Loucy (cell line): ENCODE results near the gene BCL11A.
A peak's percentile ranks its signal among the peaks of the same experiment; 100 is the strongest.

Experiments used
- H2AFZ ChIP-seq: fragments of 200-600 bp; sonication (generic); 2 replicates; pipeline ENCODE4 v1.6.0; 2016; ENCODE audit warnings: antibody characterized with exemption, mild to moderate bottlenecking, low read length, moderate library complexity
- H3F3A ChIP-seq: fragments of 200-600 bp; 2 replicates; pipeline ENCODE4 v1.6.0; 2016; ENCODE audit warnings: antibody characterized with exemption, low read depth, mild to moderate bottlenecking
- H3K27me3 ChIP-seq: fragments of 200-600 bp; sonication (generic); 2 replicates; pipeline ENCODE4 v1.6.1; 2014; ENCODE audit warnings: low read length, mild to moderate bottlenecking; ENCODE audit not compliant: insufficient read depth, poor library complexity, severe bottlenecking
- H3K36me3 ChIP-seq: fragments of 200-600 bp; sonication (generic); 2 replicates; pipeline ENCODE4 v1.6.1; 2016; ENCODE audit warnings: low read length; ENCODE audit not compliant: insufficient read depth
- H3K4me1 ChIP-seq: fragments of 200-600 bp; sonication (generic); 2 replicates; pipeline ENCODE4 v1.5.1; 2014; ENCODE audit warnings: low read length, mild to moderate bottlenecking; ENCODE audit not compliant: insufficient read depth, poor library complexity, severe bottlenecking
- H3K4me2 ChIP-seq: fragments of 200-600 bp; sonication (generic); 2 replicates; pipeline ENCODE4 v1.6.0; 2014; ENCODE audit warnings: antibody characterized with exemption, low read length, low read depth, mild to moderate bottlenecking; ENCODE audit not compliant: poor library complexity, severe bottlenecking
- H3K4me3 ChIP-seq: fragments of 200-600 bp; sonication (generic); 2 replicates; pipeline ENCODE4 v1.5.1; 2014; ENCODE audit warnings: low read length, mild to moderate bottlenecking, mixed read lengths; ENCODE audit not compliant: poor library complexity, severe bottlenecking
- H3K79me2 ChIP-seq: fragments of 200-600 bp; sonication (generic); 2 replicates; pipeline ENCODE4 v1.6.1; 2014; ENCODE audit warnings: low read length; ENCODE audit not compliant: insufficient read depth
- H3K9ac ChIP-seq: fragments of 200-600 bp; sonication (generic); 2 replicates; pipeline ENCODE4 v1.6.0; 2014; ENCODE audit warnings: mild to moderate bottlenecking, low read depth, low read length, moderate library complexity; ENCODE audit not compliant: poor library complexity, severe bottlenecking
- H3K9me2 ChIP-seq: fragments of 200-600 bp; sonication (generic); replicated peaks from 2 replicates; pipeline ENCODE4 v1.6.1; 2016; ENCODE audit warnings: low read depth, low read length, mixed read lengths
- H3K9me3 ChIP-seq: fragments of 200-600 bp; sonication (generic); 2 replicates; pipeline ENCODE4 v1.6.1; 2014; ENCODE audit warnings: mild to moderate bottlenecking, antibody characterized with exemption, low read length, low read depth; ENCODE audit not compliant: insufficient read depth
- H4K20me1 ChIP-seq: fragments of 200-600 bp; sonication (generic); 2 replicates; pipeline ENCODE4 v1.6.0; 2014; ENCODE audit warnings: antibody characterized with exemption, low read length, mild to moderate bottlenecking; ENCODE audit not compliant: insufficient read depth, poor library complexity, severe bottlenecking
- EZH2phosphoT487 ChIP-seq: fragments of 200-600 bp; IDR thresholded peaks from 2 replicates; pipeline ENCODE4 v1.6.1; 2018; ENCODE audit warnings: antibody characterized with exemption, mild to moderate bottlenecking, moderate library complexity, borderline replicate concordance
- TF ChIP-seq, protein P1 (sequence below): fragments of 200-600 bp; sonication (generic); conservative IDR thresholded peaks from 2 replicates; pipeline ENCODE4 v1.5.1; 2014; ENCODE audit warnings: mild to moderate bottlenecking, antibody characterized with exemption, low read length

The BCL11A gene

DNA sequence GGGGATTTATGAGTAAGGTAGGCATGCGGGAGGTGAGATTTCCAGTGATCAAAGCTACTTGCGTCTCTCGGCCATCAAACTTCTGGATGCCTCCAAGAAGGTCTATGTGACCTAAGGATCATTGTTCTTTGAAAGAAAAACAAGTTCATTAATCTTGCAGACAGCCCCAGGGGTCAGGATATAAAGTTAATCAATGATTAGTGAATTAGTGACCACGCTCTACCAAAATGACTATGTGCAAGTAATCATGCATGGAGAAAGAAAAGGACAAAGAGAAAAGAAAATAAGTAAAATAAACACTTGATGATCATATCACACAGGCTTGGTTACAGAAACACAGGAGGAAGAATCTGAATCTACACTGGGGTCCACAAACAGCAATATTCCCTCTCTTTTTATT, 42.5 kb upstream of the BCL11A start:
- Histone ChIP-seq H3F3A (no peaks in the 10 kb centered on the region), H3K79me2 (no peaks in the 10 kb centered on the region), H3K9ac (no peak overlapping the region), H2AFZ (no peak overlapping the region), H3K36me3 (no peaks in the 10 kb centered on the region), H3K9me2 (no peaks in the 10 kb centered on the region), H3K27me3 (no peaks in the 10 kb centered on the region), H4K20me1 (no peaks in the 10 kb centered on the region), H3K4me2 (no peak overlapping the region), H3K4me3 (no peak overlapping the region), H3K4me1 (no peaks in the 10 kb centered on the region), H3K9me3 (peaks cover 2% of the 10 kb centered on the region; the same call in 1 of the 2 replicates)
- no peak for TF ChIP-seq EZH2phosphoT487
- TF ChIP-seq, protein P1, sequence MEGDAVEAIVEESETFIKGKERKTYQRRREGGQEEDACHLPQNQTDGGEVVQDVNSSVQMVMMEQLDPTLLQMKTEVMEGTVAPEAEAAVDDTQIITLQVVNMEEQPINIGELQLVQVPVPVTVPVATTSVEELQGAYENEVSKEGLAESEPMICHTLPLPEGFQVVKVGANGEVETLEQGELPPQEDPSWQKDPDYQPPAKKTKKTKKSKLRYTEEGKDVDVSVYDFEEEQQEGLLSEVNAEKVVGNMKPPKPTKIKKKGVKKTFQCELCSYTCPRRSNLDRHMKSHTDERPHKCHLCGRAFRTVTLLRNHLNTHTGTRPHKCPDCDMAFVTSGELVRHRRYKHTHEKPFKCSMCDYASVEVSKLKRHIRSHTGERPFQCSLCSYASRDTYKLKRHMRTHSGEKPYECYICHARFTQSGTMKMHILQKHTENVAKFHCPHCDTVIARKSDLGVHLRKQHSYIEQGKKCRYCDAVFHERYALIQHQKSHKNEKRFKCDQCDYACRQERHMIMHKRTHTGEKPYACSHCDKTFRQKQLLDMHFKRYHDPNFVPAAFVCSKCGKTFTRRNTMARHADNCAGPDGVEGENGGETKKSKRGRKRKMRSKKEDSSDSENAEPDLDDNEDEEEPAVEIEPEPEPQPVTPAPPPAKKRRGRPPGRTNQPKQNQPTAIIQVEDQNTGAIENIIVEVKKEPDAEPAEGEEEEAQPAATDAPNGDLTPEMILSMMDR, result no peak

DNA sequence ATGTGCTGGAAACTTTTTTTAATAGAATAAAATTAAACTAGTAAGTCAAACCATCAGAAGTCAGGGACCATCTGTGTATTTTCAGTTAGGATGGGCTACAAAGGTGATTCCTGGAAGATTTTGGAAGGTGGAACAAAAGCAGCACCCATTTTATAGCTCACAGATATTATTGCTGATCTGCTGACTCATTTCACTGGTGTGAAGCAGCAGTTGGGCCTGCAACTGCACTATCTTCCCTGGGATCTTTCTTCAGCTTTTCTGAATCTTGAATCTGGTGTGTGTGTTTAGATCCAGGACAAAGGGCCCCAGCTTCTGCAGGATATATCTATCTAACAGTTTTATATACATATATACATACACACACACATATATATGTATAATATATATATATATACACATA, 35.6 kb upstream of the BCL11A start:
- peak overlapping the region; percentile 34; the same call in 1 of the 2 replicates for H2AFZ ChIP-seq
- no peak overlapping the region for H3K9ac ChIP-seq
- no peak overlapping the region for H3K4me2 ChIP-seq
- peaks cover 2% of the 10 kb centered on the region; the same call in 1 of the 2 replicates for H3K9me3 ChIP-seq
- no peak overlapping the region for H3K4me3 ChIP-seq
- H3K4me1 ChIP-seq, result peaks cover 4% of the 10 kb centered on the region
- H3K27me3 ChIP-seq, result no peaks in the 10 kb centered on the region
- H3F3A ChIP-seq, result no peaks in the 10 kb centered on the region
- H4K20me1 ChIP-seq, result no peaks in the 10 kb centered on the region
- H3K9me2 ChIP-seq, result no peaks in the 10 kb centered on the region
- TF ChIP-seq EZH2phosphoT487, result no peak
- TF ChIP-seq, protein P1, result no peak
- no peaks in the 10 kb centered on the region for H3K36me3 ChIP-seq
- no peaks in the 10 kb centered on the region for H3K79me2 ChIP-seq

DNA sequence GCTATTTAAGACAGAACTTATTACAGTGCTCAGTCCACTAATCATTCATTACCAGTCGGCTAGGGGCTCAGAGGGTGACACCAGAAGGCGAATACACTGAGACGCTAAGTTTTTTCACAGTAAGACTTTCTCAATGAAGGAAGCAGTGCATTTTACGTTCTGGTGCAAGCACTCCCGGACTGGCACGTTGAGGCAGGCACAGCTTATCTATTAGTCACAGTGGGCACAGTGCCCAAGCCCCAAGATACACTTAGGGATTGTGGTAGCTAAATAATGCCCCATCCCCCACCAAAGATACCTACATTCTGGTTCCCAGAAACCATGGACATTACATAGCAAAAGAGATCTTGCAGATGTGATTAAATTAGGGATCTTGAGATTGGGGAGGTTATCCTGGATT, 32.6 kb upstream of the BCL11A start:
- Histone ChIP-seq H3F3A (no peaks in the 10 kb centered on the region), H2AFZ (no peak overlapping the region), H3K4me1 (peaks cover 11% of the 10 kb centered on the region), H3K4me2 (no peak overlapping the region), H3K4me3 (no peak overlapping the region), H3K79me2 (no peaks in the 10 kb centered on the region), H3K9me3 (no peaks in the 10 kb centered on the region), H3K9me2 (no peaks in the 10 kb centered on the region), H3K9ac (no peak overlapping the region), H4K20me1 (no peaks in the 10 kb centered on the region), H3K27me3 (peaks cover 3% of the 10 kb centered on the region), H3K36me3 (no peaks in the 10 kb centered on the region)
- TF ChIP-seq, protein P1, result no peak
- TF ChIP-seq EZH2phosphoT487, result no peak
